HepG2 (cell line): ENCODE results near the gene ABCC1. TPM values are rescaled to one million over a fixed set of nuclear protein-coding genes. Genes with fewer than 3 reads are reported as not detected.

Experiments used
- ATAC-seq: fragments of 200-7000 bp; cut with Tn5 transposase; 3 replicates; pipeline ENCODE4 v1.9.1; 2020; ENCODE audit warnings: mild to moderate bottlenecking, moderate library complexity
- BruUV-seq: library from RNA; stranded (reverse); fragments of 400-500 nt; replicated peaks from 2 replicates; lab custom pipeline; 2021; lab: Mats Ljungman, UMichigan
- CTCF ChIA-PET: fragments of 300-600 bp; formaldehyde crosslinking; extraction: SDS; loops from one replicate; lab custom pipeline; 2021; ENCODE audit warnings: low total read pairs, inconsistent platforms, low intra/inter-chr PET ratio; lab: Yijun Ruan, JAX
- POLR2A ChIA-PET: fragments of 350-600 bp; sonication (Branson Sonifier 250); formaldehyde crosslinking; loops from one replicate; lab custom pipeline; 2020; ENCODE audit warnings: antibody characterized with exemption, inconsistent platforms; lab: Yijun Ruan, JAX
- DNase-seq: peaks from one replicate; pipeline ENCODE4 v3.0.0-alpha.2; 2015; ENCODE audit warnings: low spot score
- FAIRE-seq: peaks from 3 replicates; lab custom pipeline; 2011; peaks lifted over from hg19 to GRCh38; lab: Jason Lieb, UNC
- H2AFZ ChIP-seq: one replicate; pipeline ENCODE4 v1.6.1; 2011; ENCODE audit warnings: low read length, inconsistent platforms
- H3K27ac ChIP-seq: fragments of 300-600 bp; 3 replicates; pipeline ENCODE4 v1.8.0; 2011; ENCODE audit warnings: mixed run types, mild to moderate bottlenecking, mixed read lengths, low read length, inconsistent platforms; ENCODE audit not compliant: insufficient read depth; ENCODE audit errors: extremely low read length
- H3K27me3 ChIP-seq, 2 experiments: fragments of 200-600 bp in 1 of 2; 2 replicates in 1 of 2; 3 replicates in 1 of 2; pipeline versions ENCODE4 v1.6.0 to v1.8.0; 2011; ENCODE audit warnings: low read length in 2 of 2, mild to moderate bottlenecking in 2 of 2, moderate library complexity in 2 of 2, inconsistent platforms in 1 of 2; ENCODE audit not compliant: insufficient read depth in 2 of 2, control insufficient read depth in 1 of 2
- H3K36me3 ChIP-seq, 2 experiments: fragments of 200-600 bp in 1 of 2; replicated peaks in 1 of 2; 2 replicates in 1 of 2; 3 replicates in 1 of 2; pipeline versions ENCODE4 v1.5.1 to v1.8.0; 2011; ENCODE audit warnings: low read length in 2 of 2, inconsistent platforms in 1 of 2; ENCODE audit not compliant: insufficient read depth in 2 of 2, control insufficient read depth in 1 of 2
- H3K4me1 ChIP-seq: 2 replicates; pipeline ENCODE4 v1.5.1; 2012; ENCODE audit warnings: low read length, inconsistent platforms; ENCODE audit not compliant: insufficient read depth
- H3K4me2 ChIP-seq: 2 replicates; pipeline ENCODE4 v1.6.0; 2011; ENCODE audit warnings: low read depth, low read length, inconsistent platforms
- H3K4me3 ChIP-seq, 3 experiments: fragments of 200-600 bp in 1 of 3; sonication (generic), shearing (Covaris generic) in 1 of 3; replicated peaks in 1 of 3; 2 replicates each; pipeline ENCODE4 v1.5.1; 2011 to 2016; ENCODE audit warnings: low read length in 3 of 3, inconsistent platforms in 2 of 3, low read depth in 2 of 3, mild to moderate bottlenecking in 2 of 3, control low read depth in 1 of 3, mixed read lengths in 1 of 3; ENCODE audit not compliant: insufficient read depth in 1 of 3
- H3K79me2 ChIP-seq: one replicate; pipeline ENCODE4 v1.6.1; 2011; ENCODE audit warnings: low read length, inconsistent platforms; ENCODE audit not compliant: insufficient read depth
- H3K9ac ChIP-seq: 2 replicates; pipeline ENCODE4 v1.6.0; 2011; ENCODE audit warnings: mild to moderate bottlenecking, low read depth, low read length, inconsistent platforms; ENCODE audit not compliant: insufficient read depth
- H3K9me3 ChIP-seq: 2 replicates; pipeline ENCODE4 v1.5.1; 2012; ENCODE audit warnings: mild to moderate bottlenecking, low read length
- H4K20me1 ChIP-seq: 2 replicates; pipeline ENCODE4 v1.6.0; 2011; ENCODE audit warnings: inconsistent platforms, mild to moderate bottlenecking, low read length, moderate library complexity; ENCODE audit not compliant: insufficient read depth
- NFRKB ChIP-seq: fragments of 450-650 bp; IDR thresholded peaks from 2 replicates; pipeline ENCODE4 v1.6.1; 2017
- POLR2AphosphoS2 ChIP-seq: IDR thresholded peaks from 2 replicates; pipeline ENCODE4 v1.6.1; 2011; ENCODE audit warnings: low read depth, low read length, improper control_type of control experiment
- ZXDC ChIP-seq: sonication (generic); formaldehyde crosslinking; IDR thresholded peaks from 2 replicates; pipeline ENCODE4 v1.5.0; 2020; ENCODE audit warnings: mild to moderate bottlenecking, missing genetic modification reagents
- WGBS: methylation state at CpG from one replicate; pipeline ENCODE4 v1.1.6; 2017; ENCODE audit warnings: low lambda C conversion rate; 5-methylcytosine and 5-hydroxymethylcytosine counted together
- in situ Hi-C: cut with HindIII; loops from 2 replicates; pipeline ENCODE4 v1.10.0; 2017; ENCODE audit warnings: low pct_unique_long_range_greater_than_20kb; ENCODE audit not compliant: extremely low pct_ligation_motif_present
- intact Hi-C: fragments of 100-400 bp; cut with micrococcal nuclease; formaldehyde crosslinking; loops from one replicate; pipeline ENCODE4 v1.10.0; 2022; ENCODE audit not compliant: unreplicated experiment
- polyA plus RNA-seq, 8 experiments: library from polyadenylated mRNA; depleted of rRNA in 3 of 8; stranded (reverse) in 7 of 8; unstranded in 1 of 8; fragments of >200 nt; fragmentation: Illumina TruSeq in 4 of 8; extraction: Trizol in 4 of 8; gene quantifications; 2 replicates each; pipeline versions ENCODE4 v1.2.1 to v1.2.3, GENCODE V29; 2011 to 2016; ENCODE audit warnings: low read depth in 4 of 8, missing spikeins in 1 of 8, mixed read lengths in 1 of 8; ENCODE audit not compliant: insufficient read depth in 1 of 8
- total RNA-seq, 5 experiments: library from RNA; depleted of rRNA; stranded (reverse); fragments of >200 nt; fragmentation: Illumina TruSeq; extraction: Trizol; gene quantifications; 2 replicates each; pipeline ENCODE4 v1.2.3, GENCODE V29; 2016; ENCODE audit warnings: low read depth in 1 of 5

ABCC1 gene
- total and polyA plus RNA-seq, 2 of the 13 experiments (the other 11 are each of a cell fraction or from before 2014, with no cell fraction given): 13.0 to 30.6 TPM

DNA sequence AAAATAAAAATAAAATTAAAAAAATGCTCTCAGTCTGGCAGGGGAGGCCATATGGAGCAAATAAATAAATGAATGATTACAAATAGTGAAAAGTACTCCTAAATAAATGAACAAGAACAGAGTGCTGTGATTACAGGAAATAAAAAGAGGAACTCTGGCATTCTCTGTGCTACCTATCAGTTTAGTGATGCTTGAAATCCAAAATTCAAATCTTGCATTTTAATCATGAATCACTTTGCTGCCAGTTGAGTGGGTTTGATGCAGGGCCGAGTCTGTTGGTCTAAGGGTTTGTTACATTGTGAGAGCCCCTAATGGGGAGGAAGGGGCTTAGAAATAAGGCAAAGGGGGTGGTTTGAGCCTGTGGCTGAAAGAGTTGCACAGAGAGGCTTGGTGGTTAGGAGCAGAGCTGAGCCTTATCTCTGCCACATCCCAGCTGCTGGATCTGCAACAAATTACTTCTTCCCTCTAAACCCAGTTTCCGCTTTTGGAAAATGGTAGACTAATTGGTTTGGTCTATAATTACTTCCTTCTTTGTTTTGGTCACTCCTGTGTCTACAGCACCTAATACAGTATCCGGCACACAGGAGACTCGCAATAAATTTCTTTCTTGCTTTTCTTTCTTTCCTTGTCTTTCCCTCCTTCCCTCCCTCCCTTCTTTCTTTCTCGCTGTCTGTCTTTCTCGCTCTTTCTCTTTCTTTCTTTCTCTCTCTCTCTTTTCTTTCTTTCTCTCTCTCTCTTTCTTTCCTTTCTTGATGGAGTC lies 6.3 kb upstream of the ABCC1 start:
- 65% methylated on average over 6 of the region's 6 CpGs for WGBS
- Histone ChIP-seq H3K4me2 (no peak overlapping the region), H3K36me3 (no peaks in the 10 kb centered on the region), H3K27ac (no peak overlapping the region), H3K27me3 (no peaks in the 10 kb centered on the region; a peak in 1 of 5 replicates), H4K20me1 (no peaks in the 10 kb centered on the region), H3K4me3 (no peak overlapping the region), H3K79me2 (no peaks in the 10 kb centered on the region), H2AFZ (no peak overlapping the region), H3K4me1 (peaks cover 38% of the 10 kb centered on the region), H3K9me3 (no peaks in the 10 kb centered on the region), H3K9ac (no peak overlapping the region)
- DNase-seq (no peak), ATAC-seq (no peak), FAIRE-seq (no peak)
- no TSS peak for BruUV-seq
- POLR2A ChIA-PET: no interaction called here
- intact Hi-C loops (no loop called here), in situ Hi-C loops (no loop called here)
- CTCF ChIA-PET: no interaction called here
- no peak for TF ChIP-seq ZXDC (CRISPR knock-in tag)
- no peak for TF ChIP-seq POLR2AphosphoS2
- peak; percentile 22; the same call in 1 of the 2 replicates for TF ChIP-seq NFRKB
